Mesenchymal stem cell (in vitro differentiated cells and primary cell): Measurements from ENCODE around the gene ZXDC.
A peak's percentile ranks its signal among the peaks of the same experiment; 100 is the strongest.

Experiments used
- DNase-seq: peaks from one replicate; pipeline ENCODE4 v3.0.0-alpha.2; 2013
- H2AFZ ChIP-seq: one replicate; pipeline ENCODE4 v1.6.1; 2013; ENCODE audit warnings: low read depth, mild to moderate bottlenecking, control low read depth, inconsistent platforms, low read length, moderate library complexity
- H2AK5ac ChIP-seq: 2 replicates; pipeline ENCODE4 v1.6.1; 2013; ENCODE audit warnings: low read length, moderate library complexity, mild to moderate bottlenecking, inconsistent platforms; ENCODE audit not compliant: severe bottlenecking
- H2BK120ac ChIP-seq: one replicate; pipeline ENCODE4 v1.6.1; 2013; ENCODE audit warnings: low read depth, mild to moderate bottlenecking, inconsistent platforms, low read length, moderate library complexity
- H2BK12ac ChIP-seq, 2 experiments: one replicate each; pipeline ENCODE4 v1.6.1; 2013; ENCODE audit warnings: inconsistent platforms in 2 of 2, low read length in 2 of 2, mild to moderate bottlenecking in 2 of 2, moderate library complexity in 2 of 2, control low read depth in 1 of 2
- H2BK15ac ChIP-seq: one replicate; pipeline ENCODE4 v1.6.1; 2013; ENCODE audit warnings: mild to moderate bottlenecking, low read depth, inconsistent platforms; ENCODE audit not compliant: poor library complexity, severe bottlenecking
- H2BK5ac ChIP-seq: 2 replicates; pipeline ENCODE4 v1.6.1; 2013; ENCODE audit warnings: low read depth, mild to moderate bottlenecking, low read length, control low read depth, inconsistent platforms; ENCODE audit not compliant: poor library complexity, severe bottlenecking
- H3K14ac ChIP-seq, 2 experiments: one replicate each; pipeline ENCODE4 v1.6.1; 2013; ENCODE audit warnings: inconsistent platforms in 2 of 2, low read length in 2 of 2, control low read depth in 1 of 2, mild to moderate bottlenecking in 1 of 2, moderate library complexity in 1 of 2
- H3K18ac ChIP-seq, 2 experiments: one replicate each; pipeline ENCODE4 v1.6.1; 2013; ENCODE audit warnings: inconsistent platforms in 2 of 2, low read length in 2 of 2, control low read depth in 1 of 2, low read depth in 1 of 2, mild to moderate bottlenecking in 1 of 2
- H3K23ac ChIP-seq, 2 experiments: one replicate each; pipeline ENCODE4 v1.6.1; 2013; ENCODE audit warnings: inconsistent platforms in 2 of 2, low read length in 2 of 2, mild to moderate bottlenecking in 2 of 2, moderate library complexity in 2 of 2, control low read depth in 1 of 2
- H3K27ac ChIP-seq: 2 replicates; pipeline ENCODE4 v1.5.1; 2013; ENCODE audit warnings: mild to moderate bottlenecking, moderate library complexity, low read length, control low read depth, inconsistent platforms; ENCODE audit not compliant: poor library complexity, severe bottlenecking
- H3K27me3 ChIP-seq, 2 experiments: 2 replicates each; pipeline versions ENCODE4 v1.6.1 to v1.7.0; 2013; ENCODE audit warnings: low read length in 2 of 2, mild to moderate bottlenecking in 2 of 2, moderate library complexity in 2 of 2, control low read depth in 1 of 2, inconsistent platforms in 1 of 2; ENCODE audit not compliant: control insufficient read depth in 1 of 2, insufficient read depth in 1 of 2
- H3K36me3 ChIP-seq, 2 experiments: 2 replicates each; pipeline versions ENCODE4 v1.6.1 to v1.7.0; 2013; ENCODE audit warnings: low read length in 2 of 2, control low read depth in 1 of 2, inconsistent platforms in 1 of 2, low read depth in 1 of 2, mild to moderate bottlenecking in 1 of 2; ENCODE audit not compliant: insufficient read depth in 2 of 2, control insufficient read depth in 1 of 2
- H3K4ac ChIP-seq, 2 experiments: one replicate each; pipeline ENCODE4 v1.6.1; 2013; ENCODE audit warnings: inconsistent platforms in 2 of 2, low read length in 2 of 2, mild to moderate bottlenecking in 2 of 2, moderate library complexity in 2 of 2, control low read depth in 1 of 2, low read depth in 1 of 2
- H3K4me1 ChIP-seq: 2 replicates; pipeline ENCODE4 v1.6.1; 2013; ENCODE audit warnings: low read depth, low read length, control low read depth; ENCODE audit not compliant: control insufficient read depth, insufficient read depth
- H3K4me2 ChIP-seq: 2 replicates; pipeline ENCODE4 v1.6.1; 2013; ENCODE audit warnings: low read length, mild to moderate bottlenecking, inconsistent platforms; ENCODE audit not compliant: poor library complexity, severe bottlenecking
- H3K4me3 ChIP-seq, 2 experiments: 2 replicates each; pipeline versions ENCODE4 v1.5.1 to v1.7.0; 2013; ENCODE audit warnings: low read length in 2 of 2, mild to moderate bottlenecking in 2 of 2, control low read depth in 1 of 2, low read depth in 1 of 2; ENCODE audit not compliant: insufficient read depth in 1 of 2
- H3K79me1 ChIP-seq: replicated peaks from 2 replicates; pipeline ENCODE4 v1.6.1; 2013; ENCODE audit warnings: mild to moderate bottlenecking, control low read depth, low read length, inconsistent platforms; ENCODE audit not compliant: poor library complexity, severe bottlenecking
- H3K9ac ChIP-seq: 2 replicates; pipeline ENCODE4 v1.7.0; 2013; ENCODE audit warnings: mild to moderate bottlenecking, low read length, moderate library complexity
- H3K9me3 ChIP-seq: 2 replicates; pipeline ENCODE4 v1.7.0; 2013; ENCODE audit warnings: mild to moderate bottlenecking, low read length; ENCODE audit not compliant: control insufficient read depth
- H4K8ac ChIP-seq: one replicate; pipeline ENCODE4 v1.6.1; 2013; ENCODE audit warnings: inconsistent platforms, mild to moderate bottlenecking, low read length, moderate library complexity
- H4K91ac ChIP-seq: one replicate; pipeline ENCODE4 v1.6.1; 2013; ENCODE audit warnings: mild to moderate bottlenecking, low read length, inconsistent platforms
- WGBS: methylation state at CpG from one replicate; pipeline ENCODE4 v1.1.7; 2013; ENCODE audit warnings: mixed read lengths; 5-methylcytosine and 5-hydroxymethylcytosine counted together

Gene ZXDC

GRCh38 chr3:126395846-126396513, 79.7 kb downstream of the ZXDC start:
- H3K4me3 ChIP-seq: no peak overlapping the region
- no peak overlapping the region for H2AFZ ChIP-seq
- H2BK120ac ChIP-seq: no peak overlapping the region
- H3K4ac ChIP-seq: no peak overlapping the region
- 93% methylated on average over 6 of the region's 6 CpGs for WGBS
- H4K91ac ChIP-seq: no peak overlapping the region
- no peak overlapping the region for H3K18ac ChIP-seq
- DNase-seq: no peak
- H2BK15ac ChIP-seq: no peak overlapping the region
- H2AK5ac ChIP-seq: no peak overlapping the region
- H2BK5ac ChIP-seq: no peak overlapping the region
- H3K36me3 ChIP-seq: no peaks in the 10 kb centered on the region
- H3K23ac ChIP-seq: no peak overlapping the region
- no peak overlapping the region for H3K27ac ChIP-seq
- H3K9me3 ChIP-seq: no peaks in the 10 kb centered on the region
- H3K14ac ChIP-seq: no peak overlapping the region
- H3K79me1 ChIP-seq: no peaks in the 10 kb centered on the region
- no peak overlapping the region for H4K8ac ChIP-seq
- no peak overlapping the region for H3K9ac ChIP-seq
- no peak overlapping the region for H3K4me2 ChIP-seq
- no peak overlapping the region for H2BK12ac ChIP-seq
- peaks cover 47 to 61% of the 10 kb centered on the region in 2 experiments for H3K27me3 ChIP-seq
- H3K4me1 ChIP-seq: peaks cover 7% of the 10 kb centered on the region

GRCh38 chr3:126394977-126395321, 80.7 kb downstream of the ZXDC start:
- Histone ChIP-seq H3K36me3 (no peaks in the 10 kb centered on the region), H2BK120ac (no peak overlapping the region), H2BK12ac (no peak overlapping the region), H3K4me3 (no peak overlapping the region), H4K8ac (no peak overlapping the region), H3K18ac (no peak overlapping the region), H3K79me1 (no peaks in the 10 kb centered on the region), H2AFZ (no peak overlapping the region), H3K4me1 (peaks cover 9% of the 10 kb centered on the region), H3K4me2 (peak overlapping the region; percentile 52), H3K27ac (no peak overlapping the region), H4K91ac (no peak overlapping the region), H2BK5ac (no peak overlapping the region), H3K14ac (no peak overlapping the region), H2AK5ac (no peak overlapping the region), H2BK15ac (no peak overlapping the region), H3K9ac (peak overlapping the region; percentile 47), H3K27me3 (peaks cover 56 to 71% of the 10 kb centered on the region in 2 experiments), H3K9me3 (no peaks in the 10 kb centered on the region), H3K4ac (no peak overlapping the region), H3K23ac (no peak overlapping the region)
- 21% methylated on average over 16 of the region's 30 CpGs for WGBS
- DNase-seq: no peak

DNA sequence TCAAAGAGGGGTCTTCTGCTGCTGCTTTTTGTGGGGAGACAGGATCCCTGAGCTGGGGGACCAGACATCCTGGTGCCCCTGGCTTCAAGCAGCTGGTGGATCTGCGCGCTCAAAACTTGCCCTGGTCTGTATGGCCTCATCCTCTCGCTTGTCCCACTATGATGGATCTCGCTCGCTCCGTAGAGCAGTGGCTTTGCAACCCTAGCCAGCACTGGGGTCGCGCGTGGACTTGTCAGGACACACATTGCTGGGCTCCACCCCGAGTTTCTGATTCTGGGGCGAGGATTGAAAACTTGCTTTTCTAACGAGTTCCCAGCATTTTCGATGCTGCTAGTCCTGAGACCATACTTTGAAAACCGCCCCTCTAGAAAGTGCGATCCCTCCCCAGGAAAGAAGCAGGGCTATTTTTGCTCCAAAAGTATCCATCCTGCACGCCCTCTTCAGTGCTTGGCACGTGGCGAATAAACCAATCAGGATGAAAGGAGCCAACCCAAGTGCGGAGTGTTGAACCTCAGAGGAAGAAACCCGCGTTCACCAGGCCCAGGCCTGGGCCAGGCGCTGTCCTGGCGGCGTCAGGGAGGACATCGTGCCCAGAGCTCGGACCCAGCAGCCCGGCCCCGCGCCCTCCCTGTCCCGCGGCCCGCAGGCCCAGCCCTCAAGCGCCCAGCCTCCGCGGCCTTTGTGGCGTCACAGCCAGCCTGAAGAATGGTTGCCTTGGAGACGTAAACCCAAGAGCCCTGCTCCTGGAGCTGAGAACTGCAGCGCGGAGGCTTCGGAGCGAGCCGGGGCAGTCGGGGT, 81.3 kb downstream of the ZXDC start, which contains the start of gene CFAP100:
Gene CFAP100, plus strand, starts transcription at position 731 of the 798 bp plus-strand sequence. CDS start 1,092 bp downstream, outside the sequence.
- peaks cover 61 to 76% of the 10 kb centered on the region in 2 experiments for H3K27me3 ChIP-seq
- no peak within 1 kb of the TSS for H2BK5ac ChIP-seq
- no peak within 1 kb of the TSS for H3K14ac ChIP-seq
- H2BK15ac ChIP-seq: no peak within 1 kb of the TSS
- no peak within 1 kb of the TSS for H3K4me3 ChIP-seq
- no peak within 1 kb of the TSS for H2AFZ ChIP-seq
- H3K9me3 ChIP-seq: no peaks in the 10 kb centered on the region
- H3K36me3 ChIP-seq: no peaks in the 10 kb centered on the region
- H4K8ac ChIP-seq: no peak within 1 kb of the TSS
- H2AK5ac ChIP-seq: no peak within 1 kb of the TSS
- no peak within 1 kb of the TSS for H3K27ac ChIP-seq
- WGBS: 38% methylated on average over 42 of the region's 43 CpGs
- no peak within 1 kb of the TSS for H2BK12ac ChIP-seq
- peak; percentile 48 for DNase-seq
- H4K91ac ChIP-seq: no peak within 1 kb of the TSS
- H3K4me2 ChIP-seq: peak within 1 kb of the TSS; percentile 52
- no peak within 1 kb of the TSS for H3K18ac ChIP-seq
- H2BK120ac ChIP-seq: no peak within 1 kb of the TSS
- H3K9ac ChIP-seq: peak within 1 kb of the TSS; percentile 47
- H3K4me1 ChIP-seq: peaks cover 14% of the 10 kb centered on the region
- no peak within 1 kb of the TSS for H3K23ac ChIP-seq
- no peak within 1 kb of the TSS for H3K4ac ChIP-seq
- H3K79me1 ChIP-seq: no peaks in the 10 kb centered on the region

- H3K9ac ChIP-seq: no peak overlapping the region
- H3K9me3 ChIP-seq: no peaks in the 10 kb centered on the region
- no peak for DNase-seq
- H2BK120ac ChIP-seq: no peak overlapping the region
- no peak overlapping the region for H2AK5ac ChIP-seq
- H3K4me2 ChIP-seq: no peak overlapping the region
- H3K4me3 ChIP-seq: no peak overlapping the region
- no peak overlapping the region for H4K91ac ChIP-seq
- 92% methylated on average over 3 of the region's 4 CpGs for WGBS
- no peak overlapping the region for H2BK15ac ChIP-seq
- H2BK5ac ChIP-seq: no peak overlapping the region
- no peaks in the 10 kb centered on the region for H3K36me3 ChIP-seq
- H3K27ac ChIP-seq: no peak overlapping the region
- no peaks in the 10 kb centered on the region for H3K79me1 ChIP-seq
- H3K14ac ChIP-seq: no peak overlapping the region
- no peak overlapping the region for H3K18ac ChIP-seq
- peaks cover 61 to 71% of the 10 kb centered on the region in 2 experiments for H3K27me3 ChIP-seq
- no peak overlapping the region for H2AFZ ChIP-seq
- H3K23ac ChIP-seq: no peak overlapping the region
- peaks cover 17% of the 10 kb centered on the region for H3K4me1 ChIP-seq
- H3K4ac ChIP-seq: no peak overlapping the region
- H2BK12ac ChIP-seq: no peak overlapping the region
- H4K8ac ChIP-seq: no peak overlapping the region
These were observed 82.1 kb downstream of the ZXDC start for GRCh38 chr3:126393563-126393962.
